K562 (cell line): ENCODE data around the gene CNTNAP4. TPM values are rescaled to one million over a fixed set of nuclear protein-coding genes. Genes with fewer than 3 reads are reported as not detected.

Source experiments
- ATF3 ChIP-seq, 2 experiments: fragments of 450-650 bp in 1 of 2; sonication (generic) in 1 of 2; formaldehyde crosslinking in 1 of 2; IDR thresholded peaks in 1 of 2; conservative IDR thresholded peaks in 1 of 2; 2 replicates each; pipeline versions ENCODE4 v1.6.1 to v1.8.1; 2016 to 2023; ENCODE audit warnings: mild to moderate bottlenecking in 2 of 2, moderate library complexity in 2 of 2, inconsistent platforms in 1 of 2, missing genetic modification reagents in 1 of 2
- GABPA ChIP-seq: fragments of 200-800 bp; sonication (Bioruptor generic); conservative IDR thresholded peaks from 2 replicates; pipeline ENCODE4 v1.6.1; 2016; ENCODE audit warnings: low read depth, missing genetic modification characterization, missing compliant biosample characterization
- KAT2B ChIP-seq: IDR thresholded peaks from one replicate; pipeline ENCODE4 v1.6.1; 2012; ENCODE audit warnings: low read depth, mild to moderate bottlenecking, control low read depth, inconsistent platforms, low read length, moderate library complexity
- KDM2B ChIP-seq: fragments of 250-450 bp; sonication (Bioruptor Pico); IDR thresholded peaks from 2 replicates; pipeline ENCODE4 v1.8.0; 2021; ENCODE audit warnings: mild to moderate bottlenecking, moderate library complexity
- MCM7 ChIP-seq, 2 experiments: fragments of 450-650 bp; IDR thresholded peaks; 2 replicates each; pipeline ENCODE4 v1.6.1; 2016 to 2018
- MYBL2 ChIP-seq, 2 experiments: fragments of 450-650 bp in 1 of 2; sonication (generic) in 1 of 2; formaldehyde crosslinking in 1 of 2; IDR thresholded peaks; 2 replicates each; pipeline versions ENCODE4 v1.6.1 to v1.8.1; 2017 to 2022; ENCODE audit warnings: borderline replicate concordance in 1 of 2, inconsistent platforms in 1 of 2, low read depth in 1 of 2, mild to moderate bottlenecking in 1 of 2, missing genetic modification reagents in 1 of 2, moderate library complexity in 1 of 2
- REST ChIP-seq, 2 experiments: fragments of 450-650 bp; formaldehyde crosslinking in 1 of 2; IDR thresholded peaks; 2 replicates each; pipeline versions ENCODE4 v1.4.0 to v1.6.1; 2014 to 2020; ENCODE audit warnings: mild to moderate bottlenecking in 2 of 2, borderline replicate concordance in 1 of 2, low read depth in 1 of 2
- THRAP3 ChIP-seq: fragments of 450-650 bp; IDR thresholded peaks from 2 replicates; pipeline ENCODE4 v1.6.1; 2016; ENCODE audit warnings: mild to moderate bottlenecking, inconsistent platforms, borderline replicate concordance
- ZBTB5 ChIP-seq: fragments of 450-650 bp; IDR thresholded peaks from 2 replicates; pipeline ENCODE4 v1.6.1; 2017; ENCODE audit warnings: antibody characterized with exemption
- ZNF507 ChIP-seq: conservative IDR thresholded peaks from 2 replicates; pipeline ENCODE4 v1.6.1; 2017; ENCODE audit warnings: missing genetic modification characterization, missing compliant biosample characterization
- ZNF583 ChIP-seq: fragments of 250-450 bp; sonication (Bioruptor Pico); IDR thresholded peaks from 2 replicates; pipeline ENCODE4 v1.4.0; 2020
- polyA plus RNA-seq, 8 experiments: library from polyadenylated mRNA; depleted of rRNA in 4 of 8; stranded (reverse) in 5 of 8; unstranded in 3 of 8; fragments of >200 nt; fragmentation: Nextera tagmentation in 2 of 8; fragmentation: Illumina TruSeq in 1 of 8; extraction: Ambion mirVana in 2 of 8; extraction: Trizol in 1 of 8; gene quantifications; 2 replicates each; pipeline versions ENCODE4 v1.2.1 to v1.2.3, GENCODE V29; 2011 to 2014; ENCODE audit warnings: inconsistent platforms in 1 of 8, missing spikeins in 1 of 8
- total RNA-seq, 7 experiments: library from RNA; depleted of rRNA in 6 of 7; stranded (reverse); fragments of >200 nt in 6 of 7; fragmentation: Illumina TruSeq in 2 of 7; extraction: Trizol in 2 of 7; gene quantifications; 2 replicates each; pipeline versions ENCODE4 v1.2.1 to v1.2.3, GENCODE V29; 2011 to 2021; ENCODE audit warnings: low replicate concordance in 1 of 7
- TF ChIP-seq, protein P1 (sequence below): fragments of 250-450 bp; sonication (Bioruptor Pico); IDR thresholded peaks from 2 replicates; pipeline ENCODE4 v1.9.0; 2021; ENCODE audit warnings: mild to moderate bottlenecking, inconsistent platforms

Gene CNTNAP4
- total and polyA plus RNA-seq, 9 of the 15 experiments (the other 6 are each of a cell fraction or from before 2014, with no cell fraction given), result not detected

DNA sequence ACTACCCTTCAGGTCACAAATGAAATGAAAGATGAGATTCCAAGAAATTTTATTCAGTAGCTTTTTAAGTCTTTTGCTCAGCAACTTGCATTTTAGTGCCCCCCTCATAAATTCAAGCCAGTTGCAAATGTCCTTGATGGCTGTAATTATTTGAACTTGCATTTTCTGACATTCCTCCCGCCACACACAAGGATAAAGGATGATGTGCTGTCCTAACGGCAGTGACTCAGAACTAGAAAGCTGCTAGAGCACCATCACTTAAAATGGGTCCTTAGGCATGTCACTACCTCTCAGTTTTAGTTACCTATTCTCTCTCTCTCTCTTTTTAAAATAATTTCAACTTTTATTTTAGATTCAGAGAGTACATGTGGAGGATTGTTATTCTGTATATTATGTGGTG lies 306.7 kb downstream of the CNTNAP4 start (continued):
- TF ChIP-seq REST (IDR thresholded peaks at IDR 0.05; ENCODE audit: borderline replicate concordance) (no peak), REST (CRISPR knock-in tag; IDR thresholded peaks at IDR 0.05; ENCODE audit: low read depth) (no peak), KAT2B (no peak), ATF3 (IDR thresholded peaks at IDR 0.05) (no peak), ATF3 (CRISPR knock-in tag; conservative IDR thresholded peaks at IDR 0.05) (no peak), MYBL2 (IDR thresholded peaks at IDR 0.05; ENCODE audit: low read depth) (no peak), MYBL2 (CRISPR knock-in tag; IDR thresholded peaks at IDR 0.05; ENCODE audit: borderline replicate concordance) (no peak), GABPA (tag) (no peak), ZNF507 (tag) (no peak), KDM2B (CRISPR knock-in tag) (no peak), ZBTB5 (no peak), MCM7 (IDR thresholded peaks at IDR 0.05) (no peak), ZNF583 (CRISPR knock-in tag) (no peak), THRAP3 (no peak)
- TF ChIP-seq, protein P1, sequence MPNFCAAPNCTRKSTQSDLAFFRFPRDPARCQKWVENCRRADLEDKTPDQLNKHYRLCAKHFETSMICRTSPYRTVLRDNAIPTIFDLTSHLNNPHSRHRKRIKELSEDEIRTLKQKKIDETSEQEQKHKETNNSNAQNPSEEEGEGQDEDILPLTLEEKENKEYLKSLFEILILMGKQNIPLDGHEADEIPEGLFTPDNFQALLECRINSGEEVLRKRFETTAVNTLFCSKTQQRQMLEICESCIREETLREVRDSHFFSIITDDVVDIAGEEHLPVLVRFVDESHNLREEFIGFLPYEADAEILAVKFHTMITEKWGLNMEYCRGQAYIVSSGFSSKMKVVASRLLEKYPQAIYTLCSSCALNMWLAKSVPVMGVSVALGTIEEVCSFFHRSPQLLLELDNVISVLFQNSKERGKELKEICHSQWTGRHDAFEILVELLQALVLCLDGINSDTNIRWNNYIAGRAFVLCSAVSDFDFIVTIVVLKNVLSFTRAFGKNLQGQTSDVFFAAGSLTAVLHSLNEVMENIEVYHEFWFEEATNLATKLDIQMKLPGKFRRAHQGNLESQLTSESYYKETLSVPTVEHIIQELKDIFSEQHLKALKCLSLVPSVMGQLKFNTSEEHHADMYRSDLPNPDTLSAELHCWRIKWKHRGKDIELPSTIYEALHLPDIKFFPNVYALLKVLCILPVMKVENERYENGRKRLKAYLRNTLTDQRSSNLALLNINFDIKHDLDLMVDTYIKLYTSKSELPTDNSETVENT (CRISPR knock-in tag), result no peak
